GM06990 (cell line): Measurements from ENCODE around the gene DMPK.

ENCODE experiments used
- DNase-seq: peaks from one replicate; pipeline ENCODE4 v3.0.0-alpha.2; 2011; ENCODE audit not compliant: insufficient read length; ENCODE audit errors: extremely low read depth
- H3K27me3 ChIP-seq: replicated peaks from 2 replicates; pipeline ENCODE4 v1.6.0; 2011; ENCODE audit warnings: low read length; ENCODE audit not compliant: control insufficient read depth, insufficient read depth
- H3K36me3 ChIP-seq: 2 replicates; pipeline ENCODE4 v1.5.1; 2011; ENCODE audit warnings: low read length; ENCODE audit not compliant: control insufficient read depth, insufficient read depth
- H3K4me3 ChIP-seq: replicated peaks from 2 replicates; pipeline ENCODE4 v1.5.1; 2011; ENCODE audit warnings: low read depth, mild to moderate bottlenecking, control low read depth, low read length
- CTCF ChIP-seq: IDR thresholded peaks from 2 replicates; pipeline ENCODE4 v1.5.1; 2011; ENCODE audit warnings: low read length, control low read depth, mild to moderate bottlenecking, inconsistent platforms; ENCODE audit not compliant: insufficient read depth, poor library complexity, severe bottlenecking

DMPK gene

GRCh38 chr19:45817010-45817724 is 34.9 kb upstream of the DMPK start:
- peak; percentile 99 for TF ChIP-seq CTCF
- DNase-seq = peak; percentile 80
- Histone ChIP-seq H3K4me3 (no peak overlapping the region), H3K36me3 (peaks cover 23% of the 10 kb centered on the region), H3K27me3 (no peaks in the 10 kb centered on the region)

- no peak for DNase-seq
- peak; percentile 4 for TF ChIP-seq CTCF
- peaks cover 20% of the 10 kb centered on the region for H3K36me3 ChIP-seq
- no peak overlapping the region for H3K4me3 ChIP-seq
- H3K27me3 ChIP-seq = no peaks in the 10 kb centered on the region
These were observed 34.1 kb upstream of the DMPK start for GRCh38 chr19:45816236-45817009.

- Histone ChIP-seq H3K27me3 (no peaks in the 10 kb centered on the region), H3K36me3 (peaks cover 14% of the 10 kb centered on the region), H3K4me3 (no peak overlapping the region)
- no peak for DNase-seq
- no peak for TF ChIP-seq CTCF
These were observed 33.4 kb upstream of the DMPK start for GRCh38 chr19:45815481-45816216.

- peaks cover 10% of the 10 kb centered on the region for H3K36me3 ChIP-seq
- H3K4me3 ChIP-seq = no peak within 1 kb of the TSS
- no peaks in the 10 kb centered on the region for H3K27me3 ChIP-seq
- TF ChIP-seq CTCF = no peak
- DNase-seq = no peak
These were observed 32.7 kb upstream of the DMPK start, which contains the start of gene RSPH6A for GRCh38 chr19:45814851-45815480. TSS of gene RSPH6A (minus strand) at chr19:45815308. CDS start at chr19:45815176, 132 bp downstream.

- DNase-seq = no peak
These were observed 32.0 kb upstream of the DMPK start for GRCh38 chr19:45814166-45814780.

More at GRCh38 chr19:45814166-45814780, 32.0 kb upstream of the DMPK start:
- Histone ChIP-seq H3K36me3 (peaks cover 10% of the 10 kb centered on the region), H3K4me3 (no peak overlapping the region), H3K27me3 (no peaks in the 10 kb centered on the region)
- TF ChIP-seq CTCF = no peak
